ENCODE data around the gene INPP5B.
"Not testable (repeated sequence)": the region's sequence is repeated elsewhere in the genome, so short reads cannot be mapped to it uniquely, and the experiment has no call there.

GRCh38 chr1:37910886-37911285 lies 36.0 kb downstream of the INPP5B start:
- not testable (repeated sequence) for TF ChIP-seq CTCF, EP300, POLR2A, POLR2AphosphoS5 (IDR thresholded peaks at IDR 0.05)

Data from upper lobe of left lung (tissue), 4 donors.